NK-92 (cell line): Measurements from ENCODE around the gene TNK2.

Experiments used
- DNase-seq: peaks from one replicate; lab custom pipeline; 2025; ENCODE audit not compliant: unreplicated experiment; lab: John Stamatoyannopoulos, UW

The TNK2 gene

DNA sequence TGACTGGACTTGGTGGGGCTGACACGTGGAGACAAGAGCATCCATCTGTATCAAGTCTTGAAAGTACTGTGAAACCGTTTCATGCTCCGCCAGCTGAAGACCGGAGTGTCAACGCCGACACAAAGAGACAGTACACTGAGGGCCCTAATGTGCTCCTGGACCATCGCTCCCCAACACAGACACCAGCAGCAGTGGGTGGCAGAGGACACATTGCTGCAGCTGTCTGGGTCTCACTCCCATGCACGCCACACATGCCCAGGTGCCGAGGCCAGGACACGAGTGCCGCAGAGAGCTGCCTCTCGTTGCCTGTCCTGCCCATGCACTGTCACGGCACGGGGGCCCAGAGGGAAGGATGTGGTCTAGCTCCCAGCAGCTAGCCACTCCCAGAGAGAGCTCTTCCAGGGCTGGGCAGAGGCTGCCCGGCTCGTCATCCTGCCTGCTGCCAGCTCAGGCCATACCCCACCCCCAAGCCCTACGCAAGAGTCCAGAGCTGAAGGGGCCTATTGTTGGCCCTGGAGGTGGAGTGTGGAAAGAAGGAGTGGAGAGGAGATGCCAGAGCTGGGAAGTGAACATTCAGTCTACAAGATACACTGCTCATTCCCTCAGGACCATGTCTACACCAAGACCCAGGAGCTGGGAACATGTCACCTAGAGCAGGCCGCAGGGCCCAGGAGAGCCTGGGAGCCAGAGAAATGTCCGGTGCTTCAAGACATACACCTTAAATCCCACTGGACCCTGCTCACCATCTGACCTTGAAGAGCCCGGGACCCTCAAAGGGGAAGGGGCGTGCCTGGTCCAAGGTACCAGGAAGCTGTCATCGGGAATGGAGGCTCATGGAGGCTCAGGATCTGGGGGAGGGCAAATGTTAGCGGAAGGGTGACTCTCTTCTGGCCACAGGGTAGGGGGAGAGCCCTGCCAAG lies 7.7 kb downstream of the TNK2 start:
- no peak for DNase-seq

DNA sequence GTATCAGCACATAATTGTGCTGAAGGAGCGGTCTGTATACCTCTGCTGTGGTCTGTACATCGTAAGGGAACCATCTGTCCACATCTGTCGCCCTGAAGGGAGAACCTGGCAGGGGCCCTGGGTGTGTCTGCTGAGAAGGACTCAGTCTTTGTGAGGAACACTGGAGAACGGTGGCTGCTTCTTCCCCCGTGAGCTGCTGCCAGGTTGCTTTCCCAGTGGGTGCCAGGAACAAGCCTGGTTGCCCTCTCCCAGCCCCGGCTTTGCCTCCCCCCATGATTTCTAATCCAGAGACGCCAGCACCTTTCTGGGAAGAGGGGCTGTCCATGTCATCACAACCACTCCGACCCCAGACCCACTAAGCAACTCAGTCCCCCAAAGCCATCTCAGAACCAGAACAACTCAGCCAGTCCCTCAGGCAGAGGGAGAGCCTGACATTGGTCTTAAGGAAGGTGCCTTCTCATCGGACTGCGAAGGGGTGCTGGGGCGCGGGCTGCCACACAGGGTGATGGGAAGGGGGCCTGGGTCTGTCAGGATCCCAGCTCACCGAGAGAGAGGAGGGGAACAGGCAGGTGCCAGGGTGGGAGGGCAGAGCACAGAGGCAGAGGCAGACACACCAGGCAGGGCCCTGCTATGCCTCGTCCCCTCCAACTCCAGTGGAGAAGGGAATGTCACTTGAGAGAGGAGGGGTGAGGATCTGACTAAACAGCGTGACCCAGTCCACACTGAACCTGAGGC lies 8.5 kb downstream of the TNK2 start:
- DNase-seq: no peak

DNA sequence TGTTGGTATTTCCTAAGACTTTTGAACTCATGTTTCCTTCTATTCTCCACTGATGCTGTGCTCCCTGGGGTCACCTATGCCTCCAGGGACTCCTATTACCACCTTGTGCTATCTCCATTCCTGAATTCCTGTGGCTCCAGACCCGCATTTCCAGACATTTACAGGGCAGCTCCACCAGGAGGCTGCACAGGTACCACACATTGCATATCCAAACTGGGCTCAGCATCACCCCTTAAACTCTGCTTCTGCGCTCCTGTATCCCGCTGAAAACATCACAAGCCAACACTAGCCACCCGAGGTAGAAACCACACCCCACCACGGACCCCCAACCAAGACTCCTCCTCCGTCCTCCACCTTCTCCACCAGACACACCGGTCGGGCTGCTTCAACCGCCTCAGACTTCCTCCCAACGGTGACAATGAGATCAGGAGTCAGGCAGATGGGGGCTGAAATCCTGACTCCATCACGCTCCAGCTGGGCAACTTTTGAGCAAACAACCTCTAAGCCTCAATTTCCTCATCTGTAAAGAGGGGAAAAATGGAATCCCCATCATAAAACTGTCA lies 10.4 kb downstream of the TNK2 start:
- no peak for DNase-seq

DNA sequence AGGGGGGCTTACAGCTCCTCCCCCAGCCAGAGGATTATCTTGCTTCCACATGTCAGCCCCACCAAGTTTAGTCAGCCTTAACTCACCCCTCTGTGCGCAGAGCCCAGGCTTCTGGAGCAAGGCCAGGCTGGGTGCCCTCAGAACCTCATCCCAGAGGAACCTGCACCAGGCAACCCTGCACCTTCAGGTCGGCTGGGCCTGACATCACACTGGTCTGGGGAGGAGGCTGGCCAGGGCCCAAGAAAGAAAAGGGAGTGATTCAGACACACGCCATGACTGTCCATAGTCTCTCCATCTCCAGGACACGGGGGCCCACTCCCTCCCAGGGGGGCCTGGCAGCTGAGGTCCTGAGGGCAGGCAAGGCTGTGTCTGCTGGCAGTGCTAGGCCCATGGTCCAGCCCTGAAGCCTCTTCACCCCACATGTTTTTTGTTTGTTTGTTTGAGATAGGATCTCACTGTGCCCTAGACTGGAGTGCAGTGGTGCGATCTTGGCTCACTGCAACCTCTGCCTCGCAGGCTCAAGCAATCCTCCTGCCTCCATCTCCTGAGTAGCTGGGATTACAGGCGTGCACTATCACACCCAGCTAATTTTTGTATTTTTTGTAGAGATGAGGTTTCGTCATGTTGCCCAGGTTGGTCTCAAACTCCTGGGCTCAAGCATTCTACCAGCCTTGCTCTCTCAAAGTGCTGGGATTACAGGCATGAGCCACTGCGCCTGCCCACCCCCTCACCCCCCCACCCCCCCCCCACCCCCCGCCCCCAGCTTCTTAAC lies 11.1 kb downstream of the TNK2 start:
- DNase-seq: no peak

DNA sequence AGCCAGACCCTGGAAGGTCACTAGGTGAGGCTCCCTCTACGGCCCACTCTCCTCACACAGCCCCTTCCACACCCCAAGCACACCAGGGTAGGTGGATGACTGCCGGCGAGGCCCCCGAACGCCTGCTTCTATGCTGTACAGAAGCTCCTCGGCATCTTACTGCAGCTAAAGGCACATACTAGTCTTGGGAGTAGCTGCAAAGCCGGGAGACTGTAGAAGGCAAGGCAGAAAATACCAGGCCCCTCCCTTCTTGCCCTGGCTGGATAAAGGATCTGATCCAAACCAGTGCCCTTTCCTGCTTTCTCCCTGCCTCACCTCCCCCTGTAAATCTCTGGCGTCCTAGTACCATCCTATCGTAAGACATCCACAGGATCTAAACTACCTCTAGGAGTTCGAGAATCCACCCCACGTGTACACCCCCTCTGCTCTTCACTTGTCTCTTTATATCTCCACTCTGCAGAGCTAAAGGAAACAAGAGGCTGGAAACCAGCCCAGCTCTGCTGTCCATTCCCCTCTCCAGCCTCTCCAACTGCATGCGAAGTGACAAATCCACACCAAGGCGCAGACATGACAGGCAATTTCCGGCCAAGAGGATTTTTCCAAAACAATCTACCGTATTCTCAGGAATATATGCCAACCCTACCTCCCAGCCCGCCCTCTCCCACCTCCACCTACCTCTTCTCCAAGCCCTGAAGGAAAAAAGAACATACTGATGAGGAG lies 11.8 kb downstream of the TNK2 start:
- DNase-seq: no peak

DNA sequence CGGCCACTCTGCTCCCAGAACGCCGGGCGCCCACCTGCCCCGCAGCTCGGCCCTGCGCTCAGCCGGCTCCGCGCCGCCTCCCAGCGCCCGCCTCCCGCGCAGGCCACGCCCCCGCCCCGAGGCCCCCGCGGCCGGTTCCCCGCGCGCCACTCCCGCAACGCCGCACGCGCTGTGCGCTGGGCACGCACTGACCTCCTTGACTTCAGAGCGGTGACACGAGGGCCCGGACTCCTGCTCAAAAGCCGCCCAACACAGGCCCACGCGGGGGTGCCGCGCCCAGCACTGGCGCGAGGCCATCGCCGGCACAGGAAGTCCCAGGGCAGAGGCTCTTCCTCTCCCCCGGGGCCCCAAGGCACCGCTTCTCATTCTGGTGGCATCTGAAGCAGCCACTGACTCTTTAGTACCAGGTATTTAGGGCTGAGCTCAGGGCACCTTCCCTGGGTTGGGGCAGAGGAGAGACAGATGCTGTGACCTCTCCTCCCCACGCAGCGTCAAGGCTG lies 12.4 kb downstream of the TNK2 start:
- DNase-seq: no peak

DNA sequence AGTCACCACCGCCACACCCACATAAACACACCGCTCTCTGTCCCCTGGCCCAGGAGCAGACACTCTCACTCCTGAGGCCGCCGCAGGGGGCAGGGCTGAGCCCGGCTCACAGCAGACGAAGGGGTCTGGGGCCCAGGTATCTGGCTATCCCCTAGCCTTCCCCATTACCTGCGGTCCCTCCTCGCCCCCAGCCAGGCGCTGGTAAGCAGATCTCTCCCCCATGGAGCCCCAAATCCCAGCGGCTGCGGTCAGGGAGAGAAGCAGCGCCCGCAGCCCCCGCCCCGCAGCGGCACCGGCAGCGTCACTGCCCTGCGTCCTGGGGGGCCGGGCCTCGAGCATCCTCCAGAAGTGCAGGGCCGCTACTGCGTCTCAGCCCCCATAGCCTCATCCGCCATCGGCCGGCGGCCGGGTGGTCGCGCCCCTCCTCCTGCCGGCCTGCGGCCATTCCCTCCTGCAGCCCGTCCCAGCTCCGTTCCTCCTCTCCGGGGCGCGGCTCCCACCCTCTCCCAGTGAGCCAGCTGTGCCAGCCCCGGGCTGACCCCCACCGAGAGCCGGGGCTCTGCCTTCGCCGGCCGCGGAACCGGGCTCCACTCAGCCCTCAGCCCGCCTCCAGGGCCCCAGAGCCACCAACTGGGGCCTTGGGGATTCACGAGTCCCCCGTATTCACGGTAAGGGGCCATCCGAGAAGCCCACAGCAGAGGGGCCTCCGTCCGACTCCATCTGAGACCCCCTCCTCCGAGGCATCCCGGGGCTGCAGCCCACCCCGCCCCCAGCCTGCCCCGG lies 13.1 kb downstream of the TNK2 start:
- no peak for DNase-seq

DNA sequence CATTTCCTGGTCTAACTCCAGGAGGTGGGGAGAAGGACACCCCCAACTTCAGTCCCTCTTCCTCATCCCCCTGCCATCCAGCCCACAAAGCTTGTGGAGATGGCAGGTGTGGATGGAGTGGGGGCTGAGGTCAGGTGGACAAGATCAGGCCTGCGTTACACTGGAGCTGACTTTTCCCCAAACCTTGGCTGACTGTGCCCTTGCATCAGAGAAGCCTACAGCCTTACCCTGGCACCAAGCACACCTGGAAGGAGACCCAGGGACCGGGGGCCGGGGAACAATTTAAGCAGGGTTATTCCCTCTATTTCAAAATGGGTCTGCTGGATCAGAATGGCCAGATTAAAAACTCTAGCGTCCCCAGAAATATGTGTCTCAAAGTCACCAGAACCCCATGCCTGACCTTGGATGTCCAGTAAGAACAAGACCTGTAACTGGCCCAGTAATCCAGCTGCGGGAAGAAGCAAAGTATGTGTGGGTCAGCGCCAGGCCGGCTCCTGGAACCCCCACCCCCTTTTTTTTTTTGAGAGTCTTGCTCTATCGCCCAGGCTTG lies 14.4 kb downstream of the TNK2 start:
- DNase-seq: no peak

DNA sequence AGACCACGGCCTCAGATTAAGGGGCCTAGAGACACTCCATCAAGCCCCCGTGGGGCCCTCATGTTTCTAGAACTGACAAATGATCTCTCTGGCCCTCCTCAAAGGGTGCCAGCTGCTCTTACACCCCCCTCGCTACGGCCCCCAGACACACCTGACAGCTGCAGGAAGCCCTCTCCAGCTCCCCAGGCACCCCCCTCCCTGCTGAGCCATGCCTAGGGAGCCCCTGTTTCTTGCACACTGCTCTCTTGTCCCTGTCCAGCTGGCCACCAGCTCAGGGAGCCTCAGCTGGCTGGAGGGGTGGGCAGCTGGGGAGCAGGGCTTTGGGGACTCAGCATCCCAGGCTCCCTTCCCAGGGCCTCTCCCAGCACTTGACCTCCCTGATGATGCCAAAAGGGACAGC lies 14.8 kb downstream of the TNK2 start:
- no peak for DNase-seq

DNA sequence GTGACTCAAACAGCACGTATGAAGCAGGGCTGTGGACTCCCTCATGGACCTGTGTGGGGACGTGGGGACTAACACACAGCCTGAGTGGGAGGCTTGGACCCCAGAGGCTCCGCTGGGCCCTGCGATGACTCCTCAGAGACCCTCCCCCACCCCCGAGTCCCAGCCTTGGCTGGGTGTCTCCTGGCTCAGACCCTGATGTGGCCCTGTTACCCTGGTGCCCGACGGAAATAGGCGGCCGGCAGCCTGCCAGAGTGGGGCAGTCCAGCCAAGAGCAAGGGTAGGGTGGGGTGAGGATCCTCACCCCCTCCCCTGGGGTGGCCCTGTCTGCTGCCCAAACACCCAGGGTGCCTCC lies 15.3 kb downstream of the TNK2 start:
- no peak for DNase-seq

DNA sequence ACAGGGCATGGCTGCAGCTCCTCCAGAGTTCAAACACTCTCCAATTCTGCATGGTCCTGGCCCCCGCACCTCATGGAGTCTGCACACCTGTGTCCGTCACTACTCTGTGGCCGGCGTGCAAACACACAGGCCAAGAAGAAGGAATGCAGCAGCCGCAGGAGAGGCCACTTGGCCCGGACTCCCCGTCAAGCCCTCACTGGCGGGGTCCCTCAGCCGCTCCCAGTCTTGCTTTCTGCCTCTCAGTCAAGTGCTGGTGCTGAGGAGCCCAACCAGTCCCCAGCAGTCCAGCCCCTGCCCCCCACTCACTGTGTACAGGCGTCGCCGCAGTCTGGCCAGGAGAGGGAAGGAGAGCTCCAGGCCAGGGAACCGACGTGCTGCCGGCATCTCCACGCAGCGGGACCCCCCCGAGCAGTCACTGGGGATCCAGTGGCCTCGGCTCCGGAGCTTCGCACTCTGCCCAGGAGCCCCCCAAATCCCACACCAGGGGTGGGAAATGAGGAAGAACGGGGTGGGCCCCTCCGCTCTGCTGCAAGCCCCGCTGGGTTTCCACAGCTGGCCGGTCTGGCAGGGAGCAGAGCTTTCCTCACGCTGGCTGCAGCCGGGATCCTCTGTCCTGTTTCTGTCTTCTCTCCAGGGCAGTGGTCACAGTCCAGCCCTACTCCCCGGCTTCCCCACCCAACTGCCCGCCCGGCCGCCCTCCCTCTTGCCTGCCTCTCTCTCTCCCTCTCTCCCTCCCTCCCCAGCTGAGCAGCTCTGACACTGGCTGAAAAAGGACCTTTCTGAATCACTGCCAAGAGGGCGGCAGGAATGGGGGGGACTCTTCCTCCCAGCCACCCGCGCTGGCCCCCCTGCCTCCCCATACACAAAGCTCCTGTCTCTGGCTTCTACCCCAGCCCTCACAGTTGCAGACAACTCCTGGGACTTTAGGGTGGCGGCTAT lies 16.0 kb downstream of the TNK2 start:
- DNase-seq: no peak

DNA sequence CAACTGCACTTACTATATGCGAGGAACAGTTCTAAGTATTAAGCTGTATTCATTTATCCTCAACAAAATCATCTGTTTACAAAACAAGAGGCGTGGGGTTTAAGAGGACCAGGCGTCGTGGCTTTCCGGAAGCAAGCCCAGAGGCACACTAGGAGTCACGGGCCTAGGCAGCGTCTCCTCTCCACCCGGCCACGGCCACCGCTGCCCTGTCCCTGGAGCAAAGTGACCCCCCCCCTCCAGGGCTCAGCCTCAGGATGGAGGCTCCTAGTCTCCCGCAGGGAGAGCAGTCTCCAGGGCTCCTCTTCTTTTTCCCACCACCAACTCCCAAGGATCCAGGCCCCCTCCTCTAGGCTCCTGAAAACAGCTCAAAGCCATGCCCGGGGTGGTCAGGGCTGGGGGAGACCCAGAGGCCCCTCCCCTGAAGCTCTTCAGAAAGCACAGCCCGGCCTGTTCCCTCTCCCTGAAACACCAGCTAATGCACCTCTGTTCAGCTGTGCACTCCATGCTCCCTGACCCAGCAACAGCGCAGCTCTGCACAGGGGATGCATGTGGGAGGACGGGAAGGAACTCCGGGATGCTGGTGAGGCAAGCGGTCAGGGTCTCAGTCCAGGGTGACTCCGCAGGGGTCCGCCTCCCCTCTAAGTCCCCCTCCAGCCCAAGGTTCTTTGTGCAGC lies 16.8 kb downstream of the TNK2 start:
- no peak for DNase-seq

DNA sequence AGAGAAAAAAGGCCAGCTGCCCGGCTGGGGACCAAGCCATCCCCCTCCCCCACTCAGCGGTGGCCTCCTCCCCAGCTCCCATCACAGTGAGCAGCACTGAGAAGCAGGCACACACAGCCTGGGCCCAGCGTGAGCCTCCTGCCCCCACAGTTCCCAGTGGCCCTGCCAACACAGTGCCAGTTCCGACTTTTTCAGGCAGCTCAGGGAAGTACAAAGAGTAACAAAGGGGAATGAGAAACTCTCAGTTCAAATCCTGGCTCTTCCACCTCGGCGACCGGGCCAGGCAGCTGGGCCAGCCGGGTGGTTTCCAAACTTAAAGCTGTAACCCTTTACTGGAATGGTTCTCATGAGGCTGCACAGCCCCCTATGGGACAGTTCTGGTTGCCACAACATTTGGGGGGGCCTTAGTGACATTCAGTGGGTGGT lies 18.5 kb downstream of the TNK2 start:
- DNase-seq: no peak

DNA sequence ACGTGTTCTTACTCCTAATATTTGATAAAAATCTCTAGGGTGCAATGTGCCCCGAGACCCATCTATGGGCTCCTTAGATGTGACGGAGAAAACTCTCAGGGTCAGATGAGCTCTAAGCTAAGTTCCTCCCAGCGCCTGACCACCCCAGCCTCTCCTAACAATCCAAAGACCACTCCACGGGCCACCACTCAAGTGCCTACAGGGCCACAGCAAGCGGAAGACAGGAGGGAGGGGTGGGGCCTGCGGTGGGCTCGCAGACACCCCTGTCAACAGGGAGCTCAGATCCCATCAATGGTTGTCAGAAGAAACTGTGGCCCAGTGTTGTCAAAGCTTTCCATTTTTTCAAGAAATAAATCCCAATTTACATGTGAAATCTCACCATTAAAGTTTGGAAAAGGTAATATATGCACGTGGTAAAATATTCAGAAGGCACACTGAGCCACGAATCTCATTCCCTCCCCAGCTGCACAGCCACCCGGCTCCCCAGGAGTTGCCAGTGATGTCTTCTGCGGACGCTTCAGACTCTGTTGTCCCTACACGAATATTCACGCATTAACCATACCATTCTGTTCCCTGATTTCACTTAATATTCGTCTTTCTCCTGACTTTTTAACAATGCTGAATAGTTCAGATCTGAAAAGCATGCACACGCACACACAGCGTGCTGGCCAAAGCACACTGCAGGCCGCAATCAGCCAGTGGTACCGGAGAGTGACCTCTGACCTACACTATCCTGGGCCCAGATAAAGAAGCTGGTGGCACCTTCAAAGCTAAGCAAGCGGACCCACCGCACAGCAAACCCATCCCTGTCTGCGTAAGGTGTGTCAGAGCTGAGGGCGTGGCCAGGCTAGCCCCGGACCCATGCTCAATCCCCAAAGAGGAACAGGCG lies 19.1 kb downstream of the TNK2 start:
- no peak for DNase-seq

DNA sequence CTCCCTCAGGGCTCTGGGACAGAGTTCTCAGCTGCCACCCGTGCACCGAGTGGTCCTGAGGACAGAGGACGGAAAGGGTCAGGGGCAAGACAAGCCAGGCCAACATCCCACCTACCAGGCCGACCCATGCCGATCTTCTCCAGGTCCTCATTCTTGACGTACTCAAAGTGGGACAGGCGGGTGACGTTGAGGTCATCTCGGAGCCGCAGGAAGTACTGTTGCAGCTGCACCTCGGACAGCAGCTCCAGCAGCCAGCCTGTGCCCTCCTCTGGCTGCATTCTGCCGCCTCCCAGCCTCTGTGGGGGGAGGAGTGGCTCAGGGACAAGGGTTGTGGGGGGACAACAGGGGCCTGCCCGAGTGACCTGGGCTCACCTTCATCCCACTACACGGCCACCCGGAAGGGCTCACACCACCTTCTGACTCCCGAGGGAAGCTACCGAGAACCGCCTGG lies 20.0 kb downstream of the TNK2 start:
- DNase-seq: no peak

DNA sequence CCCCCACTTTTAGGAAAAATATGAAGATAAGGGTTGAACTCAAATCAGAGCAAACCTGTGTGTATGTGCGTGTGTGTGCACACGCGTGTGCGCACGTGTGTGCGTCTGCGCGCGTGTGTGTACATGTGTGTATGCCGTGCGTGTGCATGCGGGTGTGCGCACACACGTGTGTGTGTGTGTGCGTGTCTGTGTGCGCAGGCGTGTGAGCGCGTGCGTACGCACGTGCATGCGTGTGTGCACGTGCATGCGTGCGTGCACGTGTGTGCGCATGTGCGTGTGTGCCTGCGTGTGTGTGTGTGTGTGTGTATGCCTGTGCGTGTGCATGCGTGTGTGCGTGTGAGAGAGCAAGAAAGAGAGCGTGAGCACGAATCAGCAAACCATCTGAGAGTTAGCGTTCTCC lies 20.7 kb downstream of the TNK2 start:
- DNase-seq: no peak
